Measurements from ENCODE around the gene TLR8. TPM values are rescaled to one million over a fixed set of nuclear protein-coding genes. Genes with fewer than 3 reads are reported as not detected.
"Not testable (repeated sequence)": the region's sequence is repeated elsewhere in the genome, so short reads cannot be mapped to it uniquely, and the experiment has no call there.

The TLR8 gene
- total RNA-seq, 2 donors from 2014 or later = not detected

DNA sequence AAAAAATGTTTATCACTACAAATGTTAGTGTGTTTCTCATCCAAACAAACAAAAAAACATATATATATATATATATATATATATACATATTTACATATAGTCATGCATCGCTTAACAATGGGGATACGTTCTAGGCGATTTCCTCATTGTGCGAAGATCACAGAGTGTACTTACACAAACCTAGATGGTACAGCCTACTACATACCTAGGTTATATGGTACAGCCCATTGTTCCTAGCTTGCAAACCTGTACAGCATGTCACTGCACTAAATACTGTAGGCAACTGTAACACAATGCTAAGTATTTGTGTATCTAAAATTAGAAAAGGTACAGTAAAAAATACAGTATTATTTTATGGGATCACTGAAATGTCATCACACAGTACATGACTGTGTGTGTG lies 52.0 kb downstream of the TLR8 start:
- Histone ChIP-seq H3K27ac (ENCODE audit: low read depth, low read length) (no peak overlapping the region), H3K9me3 (ENCODE audit: control insufficient read depth, low read length) (no peaks in the 10 kb centered on the region), H3K9ac (ENCODE audit: extremely low read depth, low read length, poor library complexity, severe bottlenecking) (no peak overlapping the region), H3K36me3 (ENCODE audit: control insufficient read depth, insufficient read depth, low read length) (no peaks in the 10 kb centered on the region), H3K4me1 (ENCODE audit: control insufficient read depth, insufficient read depth, low read length) (no peaks in the 10 kb centered on the region), H3K4me3 (ENCODE audit: low read length) (no peak overlapping the region), H3K27me3 (ENCODE audit: control insufficient read depth, insufficient read depth, low read length, poor library complexity, severe bottlenecking) (no peaks in the 10 kb centered on the region)
- TF ChIP-seq CTCF (conservative IDR thresholded peaks at IDR 0.05) = no peak
- Mint-ChIP-seq H3K36me3 (ENCODE audit: low read depth) (no peaks in the 10 kb centered on the region), H3K9me3 (peaks cover 71% of the 10 kb centered on the region), H3K4me3 (no peak overlapping the region), H3K27me3 (ENCODE audit: insufficient read depth) (no peaks in the 10 kb centered on the region), H3K4me1 (peaks cover 4% of the 10 kb centered on the region), H3K27ac (no peak overlapping the region)
- 91% methylated on average over 4 of the region's 4 CpGs; no CpG with 5 or more reads in 1 of the 2 experiments for WGBS, 2 experiments (ENCODE audit: insufficient coverage in 1 of 2, insufficient read length in 1 of 2)
- DNase-seq = no peak

- Mint-ChIP-seq H3K4me3 (no peak overlapping the region), H3K27me3 (ENCODE audit: insufficient read depth) (no peaks in the 10 kb centered on the region), H3K4me1 (peaks cover 4% of the 10 kb centered on the region), H3K27ac (no peak overlapping the region), H3K36me3 (ENCODE audit: low read depth) (no peaks in the 10 kb centered on the region), H3K9me3 (peaks cover 70% of the 10 kb centered on the region)
- no peaks in the 10 kb centered on the region for H3K9me3 ChIP-seq (ENCODE audit: control insufficient read depth, low read length)
- no peaks in the 10 kb centered on the region for H3K36me3 ChIP-seq (ENCODE audit: control insufficient read depth, insufficient read depth, low read length)
- H3K27ac ChIP-seq (ENCODE audit: low read depth, low read length) = no peak overlapping the region
- DNase-seq = no peak
- 95% methylated on average over 2 of the region's 2 CpGs; no CpG with 5 or more reads in 1 of the 2 experiments for WGBS, 2 experiments (ENCODE audit: insufficient coverage in 1 of 2, insufficient read length in 1 of 2)
- H3K9ac ChIP-seq (ENCODE audit: extremely low read depth, low read length, poor library complexity, severe bottlenecking) = no peak overlapping the region
- H3K27me3 ChIP-seq (ENCODE audit: control insufficient read depth, insufficient read depth, low read length, poor library complexity, severe bottlenecking) = no peaks in the 10 kb centered on the region
- no peak for TF ChIP-seq CTCF (conservative IDR thresholded peaks at IDR 0.05)
- no peaks in the 10 kb centered on the region for H3K4me1 ChIP-seq (ENCODE audit: control insufficient read depth, insufficient read depth, low read length)
- H3K4me3 ChIP-seq (ENCODE audit: low read length) = no peak overlapping the region
Observed at GRCh38 chrX:12961196-12961718, 54.8 kb downstream of the TLR8 start.

DNA sequence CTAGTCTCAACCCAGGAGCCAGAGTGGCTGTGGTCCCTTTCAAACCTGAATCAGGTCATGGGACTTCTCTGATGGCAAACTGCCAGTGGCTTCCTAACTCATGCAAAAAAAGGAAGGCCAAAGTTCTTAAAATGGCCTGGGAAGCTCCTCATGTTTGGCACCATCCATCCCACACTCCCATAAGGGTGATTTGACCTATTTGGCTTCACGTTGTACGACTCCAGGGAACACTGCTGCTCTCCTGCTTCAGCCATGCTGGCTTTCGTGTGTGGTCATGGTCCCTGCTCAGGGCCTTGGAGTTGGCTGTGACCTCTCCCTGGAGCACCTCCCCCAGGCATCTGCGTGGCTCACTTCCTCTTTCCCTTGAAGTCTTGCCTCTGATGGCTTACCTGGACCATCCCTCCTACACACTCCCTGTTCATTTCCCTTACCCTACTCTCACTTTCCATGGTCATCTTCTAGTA lies 55.7 kb downstream of the TLR8 start:
- Histone ChIP-seq H3K9ac (ENCODE audit: extremely low read depth, low read length, poor library complexity, severe bottlenecking) (no peak overlapping the region), H3K9me3 (ENCODE audit: control insufficient read depth, low read length) (no peaks in the 10 kb centered on the region), H3K4me3 (ENCODE audit: low read length) (no peak overlapping the region), H3K27me3 (ENCODE audit: control insufficient read depth, insufficient read depth, low read length, poor library complexity, severe bottlenecking) (no peaks in the 10 kb centered on the region), H3K4me1 (ENCODE audit: control insufficient read depth, insufficient read depth, low read length) (no peaks in the 10 kb centered on the region), H3K36me3 (ENCODE audit: control insufficient read depth, insufficient read depth, low read length) (no peaks in the 10 kb centered on the region), H3K27ac (ENCODE audit: low read depth, low read length) (no peak overlapping the region)
- no peaks in the 10 kb centered on the region for H3K27me3 Mint-ChIP-seq (ENCODE audit: insufficient read depth)
- peaks cover 69% of the 10 kb centered on the region for H3K9me3 Mint-ChIP-seq
- no peak overlapping the region for H3K4me3 Mint-ChIP-seq
- TF ChIP-seq CTCF (conservative IDR thresholded peaks at IDR 0.05) = no peak
- no peaks in the 10 kb centered on the region for H3K4me1 Mint-ChIP-seq
- 83 to 89% methylated on average over 1 to 4 of the region's 4 CpGs for WGBS, 2 experiments (ENCODE audit: insufficient coverage in 1 of 2, insufficient read length in 1 of 2)
- no peaks in the 10 kb centered on the region for H3K36me3 Mint-ChIP-seq (ENCODE audit: low read depth)
- no peak for DNase-seq
- no peak overlapping the region for H3K27ac Mint-ChIP-seq

- H3K36me3 ChIP-seq (ENCODE audit: control insufficient read depth, insufficient read depth, low read length); H3K27me3 ChIP-seq (ENCODE audit: control insufficient read depth, insufficient read depth, low read length, poor library complexity, severe bottlenecking); H3K27me3 Mint-ChIP-seq (ENCODE audit: insufficient read depth); H3K9ac ChIP-seq (ENCODE audit: extremely low read depth, low read length, poor library complexity, severe bottlenecking); H3K4me3 ChIP-seq (ENCODE audit: low read length); H3K27ac ChIP-seq (ENCODE audit: low read depth, low read length); H3K9me3 ChIP-seq (ENCODE audit: control insufficient read depth, low read length); DNase-seq; H3K27ac Mint-ChIP-seq; H3K4me1 Mint-ChIP-seq; H3K36me3 Mint-ChIP-seq (ENCODE audit: low read depth); H3K4me3 Mint-ChIP-seq; H3K4me1 ChIP-seq (ENCODE audit: control insufficient read depth, insufficient read depth, low read length): not testable (repeated sequence)
- H3K9me3 Mint-ChIP-seq = peaks cover 70% of the 10 kb centered on the region
- WGBS, 2 experiments (ENCODE audit: insufficient coverage in 1 of 2, insufficient read length in 1 of 2) = 98% methylated on average over 17 of the region's 52 CpGs; no CpG with 5 or more reads in 1 of the 2 experiments
Observed at GRCh38 chrX:12963210-12963850, 56.9 kb downstream of the TLR8 start.
